Nephron (organoid): ENCODE results near the gene TUBA8.
"Not testable (repeated sequence)": the region's sequence is repeated elsewhere in the genome, so short reads cannot be mapped to it uniquely, and the experiment has no call there.

Source experiments
- H3K27ac Mint-ChIP-seq, 3 experiments: 2 replicates each; pipeline ENCODE4 v1.8.0; 2020; ENCODE audit warnings: mixed read lengths in 3 of 3, mild to moderate bottlenecking in 2 of 3, moderate library complexity in 1 of 3
- H3K27me3 Mint-ChIP-seq: 2 replicates; pipeline ENCODE4 v1.8.0; 2021; ENCODE audit warnings: low read depth, mild to moderate bottlenecking, moderate library complexity, mixed read lengths
- H3K36me3 Mint-ChIP-seq: 2 replicates; pipeline ENCODE4 v1.8.0; 2020; ENCODE audit warnings: low read depth, mixed read lengths
- H3K4me1 Mint-ChIP-seq: 2 replicates; pipeline ENCODE4 v1.8.0; 2020; ENCODE audit warnings: mixed read lengths
- H3K4me3 Mint-ChIP-seq, 3 experiments: 2 replicates each; pipeline ENCODE4 v1.8.0; 2020; ENCODE audit warnings: mild to moderate bottlenecking in 3 of 3, mixed read lengths in 3 of 3, moderate library complexity in 2 of 3
- H3K9me3 Mint-ChIP-seq: 2 replicates; pipeline ENCODE4 v1.8.0; 2020; ENCODE audit warnings: mixed read lengths
- CTCF ChIP-seq, 3 experiments: fragments of 200-600 bp; sonication (generic); IDR thresholded peaks; one replicate each; pipeline ENCODE4 v1.5.0; 2021; ENCODE audit warnings: antibody characterized with exemption in 3 of 3; ENCODE audit not compliant: unreplicated experiment in 3 of 3

Gene TUBA8

GRCh38 chr22:18130699-18131429 is 20.3 kb downstream of the TUBA8 start:
- Mint-ChIP-seq H3K9me3 (no peaks in the 10 kb centered on the region), H3K36me3 (peaks cover 9% of the 10 kb centered on the region), H3K27me3 (no peaks in the 10 kb centered on the region), H3K4me3 (no peak overlapping the region), H3K4me1 (peaks cover 4% of the 10 kb centered on the region), H3K27ac (no peak overlapping the region)
- no peak for TF ChIP-seq CTCF (IDR thresholded peaks at IDR 0.05; ENCODE audit: unreplicated experiment in 3 of 3)

GRCh38 chr22:18133452-18133851 is 22.8 kb downstream of the TUBA8 start:
- Mint-ChIP-seq H3K36me3 (no peaks in the 10 kb centered on the region), H3K27me3 (no peaks in the 10 kb centered on the region), H3K4me1 (peaks cover 4% of the 10 kb centered on the region), H3K4me3 (no peak overlapping the region), H3K27ac (no peak overlapping the region), H3K9me3 (no peaks in the 10 kb centered on the region)
- TF ChIP-seq CTCF (IDR thresholded peaks at IDR 0.05; ENCODE audit: unreplicated experiment in 3 of 3): no peak

- H3K9me3 Mint-ChIP-seq: no peaks in the 10 kb centered on the region
- H3K36me3 Mint-ChIP-seq: no peaks in the 10 kb centered on the region
- H3K4me1 Mint-ChIP-seq: no peaks in the 10 kb centered on the region
- TF ChIP-seq CTCF (IDR thresholded peaks at IDR 0.05; ENCODE audit: unreplicated experiment in 3 of 3): no peak
- H3K27ac Mint-ChIP-seq: no peak overlapping the region
- H3K4me3 Mint-ChIP-seq: no peak overlapping the region
- H3K27me3 Mint-ChIP-seq: no peaks in the 10 kb centered on the region
These were observed 26.1 kb downstream of the TUBA8 start for GRCh38 chr22:18136563-18137320.

- H3K27ac Mint-ChIP-seq, H3K27me3 Mint-ChIP-seq, H3K36me3 Mint-ChIP-seq, H3K4me1 Mint-ChIP-seq, H3K4me3 Mint-ChIP-seq, H3K9me3 Mint-ChIP-seq: not testable (repeated sequence)
These were observed 30.4 kb downstream of the TUBA8 start for GRCh38 chr22:18141004-18141403.

GRCh38 chr22:18144105-18144504 is 33.5 kb downstream of the TUBA8 start:
- Mint-ChIP-seq H3K27ac (no peak overlapping the region), H3K36me3 (no peaks in the 10 kb centered on the region), H3K4me1 (no peaks in the 10 kb centered on the region), H3K27me3 (peaks cover 19% of the 10 kb centered on the region), H3K4me3 (no peak overlapping the region), H3K9me3 (no peaks in the 10 kb centered on the region)
- TF ChIP-seq CTCF (IDR thresholded peaks at IDR 0.05; ENCODE audit: unreplicated experiment in 3 of 3): no peak

GRCh38 chr22:18145676-18146388 is 35.2 kb downstream of the TUBA8 start:
- Mint-ChIP-seq H3K4me1 (no peaks in the 10 kb centered on the region), H3K36me3 (no peaks in the 10 kb centered on the region), H3K27me3 (peaks cover 32% of the 10 kb centered on the region), H3K27ac (no peak overlapping the region), H3K4me3 (no peak overlapping the region), H3K9me3 (no peaks in the 10 kb centered on the region)
- no peak for TF ChIP-seq CTCF (IDR thresholded peaks at IDR 0.05; ENCODE audit: unreplicated experiment in 3 of 3)
